Measurements from ENCODE around the gene CFAP157.

The CFAP157 gene

GRCh38 chr9:127680226-127680625, 26.6 kb upstream of the CFAP157 start:
- H3K27ac ChIP-seq (ENCODE audit: low read length): no peak overlapping the region
- no peak overlapping the region for H3K4me3 ChIP-seq (ENCODE audit: low read length)
- H3K27me3 ChIP-seq (ENCODE audit: control insufficient read depth, insufficient read depth, low read length): no peaks in the 10 kb centered on the region
- no peaks in the 10 kb centered on the region for H3K9me3 ChIP-seq (ENCODE audit: control insufficient read depth, low read depth, low read length)
- no peak overlapping the region for H3K9ac ChIP-seq (ENCODE audit: low read length)
- no peaks in the 10 kb centered on the region for H3K4me1 ChIP-seq (ENCODE audit: control insufficient read depth, low read depth, low read length)
- H3K36me3 ChIP-seq (ENCODE audit: control insufficient read depth, low read depth, low read length): peaks cover 47% of the 10 kb centered on the region

- Histone ChIP-seq H3K27me3 (ENCODE audit: control insufficient read depth, insufficient read depth, low read length) (no peaks in the 10 kb centered on the region), H3K4me3 (ENCODE audit: low read length) (no peak overlapping the region), H3K27ac (ENCODE audit: low read length) (no peak overlapping the region), H3K9ac (ENCODE audit: low read length) (no peak overlapping the region), H3K9me3 (ENCODE audit: control insufficient read depth, low read depth, low read length) (no peaks in the 10 kb centered on the region), H3K4me1 (ENCODE audit: control insufficient read depth, low read depth, low read length) (no peaks in the 10 kb centered on the region), H3K36me3 (ENCODE audit: control insufficient read depth, low read depth, low read length) (peaks cover 42% of the 10 kb centered on the region)
Measured at GRCh38 chr9:127680846-127681245, 25.9 kb upstream of the CFAP157 start.

- Histone ChIP-seq H3K36me3 (ENCODE audit: control insufficient read depth, low read depth, low read length) (peaks cover 35% of the 10 kb centered on the region), H3K9me3 (ENCODE audit: control insufficient read depth, low read depth, low read length) (no peaks in the 10 kb centered on the region), H3K27me3 (ENCODE audit: control insufficient read depth, insufficient read depth, low read length) (no peaks in the 10 kb centered on the region), H3K4me1 (ENCODE audit: control insufficient read depth, low read depth, low read length) (no peaks in the 10 kb centered on the region), H3K27ac (ENCODE audit: low read length) (no peak overlapping the region), H3K9ac (ENCODE audit: low read length) (no peak overlapping the region), H3K4me3 (ENCODE audit: low read length) (no peak overlapping the region)
Measured at GRCh38 chr9:127682351-127683136, 24.2 kb upstream of the CFAP157 start.

- H3K9me3 ChIP-seq (ENCODE audit: control insufficient read depth, low read depth, low read length): no peaks in the 10 kb centered on the region
- H3K27ac ChIP-seq (ENCODE audit: low read length): no peak overlapping the region
- no peaks in the 10 kb centered on the region for H3K27me3 ChIP-seq (ENCODE audit: control insufficient read depth, insufficient read depth, low read length)
- H3K9ac ChIP-seq (ENCODE audit: low read length): no peak overlapping the region
- H3K36me3 ChIP-seq (ENCODE audit: control insufficient read depth, low read depth, low read length): peaks cover 29% of the 10 kb centered on the region
- H3K4me3 ChIP-seq (ENCODE audit: low read length): no peak overlapping the region
- no peaks in the 10 kb centered on the region for H3K4me1 ChIP-seq (ENCODE audit: control insufficient read depth, low read depth, low read length)
Measured at GRCh38 chr9:127683723-127684122, 23.1 kb upstream of the CFAP157 start.

- Histone ChIP-seq H3K27ac (ENCODE audit: low read length) (no peak overlapping the region), H3K4me1 (ENCODE audit: control insufficient read depth, low read depth, low read length) (no peaks in the 10 kb centered on the region), H3K9ac (ENCODE audit: low read length) (no peak overlapping the region), H3K9me3 (ENCODE audit: control insufficient read depth, low read depth, low read length) (no peaks in the 10 kb centered on the region), H3K27me3 (ENCODE audit: control insufficient read depth, insufficient read depth, low read length) (no peaks in the 10 kb centered on the region), H3K36me3 (ENCODE audit: control insufficient read depth, low read depth, low read length) (peaks cover 28% of the 10 kb centered on the region), H3K4me3 (ENCODE audit: low read length) (no peak overlapping the region)
Measured at GRCh38 chr9:127684576-127684975, 22.2 kb upstream of the CFAP157 start.

GRCh38 chr9:127686461-127687393, 20.1 kb upstream of the CFAP157 start:
- Histone ChIP-seq H3K27ac (ENCODE audit: low read length) (no peak overlapping the region), H3K9ac (ENCODE audit: low read length) (no peak overlapping the region)

GRCh38 chr9:127689329-127690000, 17.3 kb upstream of the CFAP157 start:
- Histone ChIP-seq H3K4me3 (ENCODE audit: low read length) (no peak overlapping the region), H3K27ac (ENCODE audit: low read length) (no peak overlapping the region), H3K27me3 (ENCODE audit: control insufficient read depth, insufficient read depth, low read length) (no peaks in the 10 kb centered on the region), H3K36me3 (ENCODE audit: control insufficient read depth, low read depth, low read length) (no peaks in the 10 kb centered on the region), H3K9ac (ENCODE audit: low read length) (no peak overlapping the region), H3K9me3 (ENCODE audit: control insufficient read depth, low read depth, low read length) (no peaks in the 10 kb centered on the region), H3K4me1 (ENCODE audit: control insufficient read depth, low read depth, low read length) (no peaks in the 10 kb centered on the region)

More at GRCh38 chr9:127686461-127687393, 20.1 kb upstream of the CFAP157 start:
- H3K4me1 ChIP-seq (ENCODE audit: control insufficient read depth, low read depth, low read length): no peaks in the 10 kb centered on the region
- no peaks in the 10 kb centered on the region for H3K9me3 ChIP-seq (ENCODE audit: control insufficient read depth, low read depth, low read length)
- H3K36me3 ChIP-seq (ENCODE audit: control insufficient read depth, low read depth, low read length): peaks cover 12% of the 10 kb centered on the region
- no peaks in the 10 kb centered on the region for H3K27me3 ChIP-seq (ENCODE audit: control insufficient read depth, insufficient read depth, low read length)
- H3K4me3 ChIP-seq (ENCODE audit: low read length): no peak overlapping the region

GRCh38 chr9:127690735-127691134, 16.1 kb upstream of the CFAP157 start:
- Histone ChIP-seq H3K27me3 (ENCODE audit: control insufficient read depth, insufficient read depth, low read length) (no peaks in the 10 kb centered on the region), H3K9me3 (ENCODE audit: control insufficient read depth, low read depth, low read length) (no peaks in the 10 kb centered on the region), H3K4me1 (ENCODE audit: control insufficient read depth, low read depth, low read length) (no peaks in the 10 kb centered on the region), H3K36me3 (ENCODE audit: control insufficient read depth, low read depth, low read length) (no peaks in the 10 kb centered on the region), H3K27ac (ENCODE audit: low read length) (no peak overlapping the region), H3K9ac (ENCODE audit: low read length) (no peak overlapping the region), H3K4me3 (ENCODE audit: low read length) (no peak overlapping the region)

GRCh38 chr9:127692071-127692470, 14.7 kb upstream of the CFAP157 start:
- H3K9me3 ChIP-seq (ENCODE audit: control insufficient read depth, low read depth, low read length): no peaks in the 10 kb centered on the region
- no peaks in the 10 kb centered on the region for H3K4me1 ChIP-seq (ENCODE audit: control insufficient read depth, low read depth, low read length)

GRCh38 chr9:127693143-127693542, 13.6 kb upstream of the CFAP157 start:
- Histone ChIP-seq H3K4me3 (ENCODE audit: low read length) (no peak overlapping the region), H3K36me3 (ENCODE audit: control insufficient read depth, low read depth, low read length) (no peaks in the 10 kb centered on the region), H3K9ac (ENCODE audit: low read length) (no peak overlapping the region), H3K9me3 (ENCODE audit: control insufficient read depth, low read depth, low read length) (no peaks in the 10 kb centered on the region), H3K4me1 (ENCODE audit: control insufficient read depth, low read depth, low read length) (no peaks in the 10 kb centered on the region), H3K27me3 (ENCODE audit: control insufficient read depth, insufficient read depth, low read length) (no peaks in the 10 kb centered on the region), H3K27ac (ENCODE audit: low read length) (no peak overlapping the region)

More at GRCh38 chr9:127692071-127692470, 14.7 kb upstream of the CFAP157 start:
- no peaks in the 10 kb centered on the region for H3K27me3 ChIP-seq (ENCODE audit: control insufficient read depth, insufficient read depth, low read length)
- H3K4me3 ChIP-seq (ENCODE audit: low read length): no peak overlapping the region
- H3K27ac ChIP-seq (ENCODE audit: low read length): no peak overlapping the region
- H3K36me3 ChIP-seq (ENCODE audit: control insufficient read depth, low read depth, low read length): no peaks in the 10 kb centered on the region
- H3K9ac ChIP-seq (ENCODE audit: low read length): no peak overlapping the region

GRCh38 chr9:127693697-127694096, 13.1 kb upstream of the CFAP157 start:
- H3K9ac ChIP-seq (ENCODE audit: low read length): no peak overlapping the region
- H3K9me3 ChIP-seq (ENCODE audit: control insufficient read depth, low read depth, low read length): no peaks in the 10 kb centered on the region
- H3K27me3 ChIP-seq (ENCODE audit: control insufficient read depth, insufficient read depth, low read length): no peaks in the 10 kb centered on the region
- H3K36me3 ChIP-seq (ENCODE audit: control insufficient read depth, low read depth, low read length): no peaks in the 10 kb centered on the region
- no peaks in the 10 kb centered on the region for H3K4me1 ChIP-seq (ENCODE audit: control insufficient read depth, low read depth, low read length)
- no peak overlapping the region for H3K27ac ChIP-seq (ENCODE audit: low read length)
- no peak overlapping the region for H3K4me3 ChIP-seq (ENCODE audit: low read length)

Measured in iPS-18a (cell line).